HG03469 (cell line): ENCODE measurements around the gene MICALL2.

ENCODE experiments used
- ATAC-seq: cut with Tn5 transposase; IDR thresholded peaks from one replicate; pipeline ENCODE4 v1.9.1; 2021; ENCODE audit warnings: mild to moderate bottlenecking, moderate library complexity, moderate number of reproducible peaks; ENCODE audit not compliant: unreplicated experiment

The MICALL2 gene

DNA sequence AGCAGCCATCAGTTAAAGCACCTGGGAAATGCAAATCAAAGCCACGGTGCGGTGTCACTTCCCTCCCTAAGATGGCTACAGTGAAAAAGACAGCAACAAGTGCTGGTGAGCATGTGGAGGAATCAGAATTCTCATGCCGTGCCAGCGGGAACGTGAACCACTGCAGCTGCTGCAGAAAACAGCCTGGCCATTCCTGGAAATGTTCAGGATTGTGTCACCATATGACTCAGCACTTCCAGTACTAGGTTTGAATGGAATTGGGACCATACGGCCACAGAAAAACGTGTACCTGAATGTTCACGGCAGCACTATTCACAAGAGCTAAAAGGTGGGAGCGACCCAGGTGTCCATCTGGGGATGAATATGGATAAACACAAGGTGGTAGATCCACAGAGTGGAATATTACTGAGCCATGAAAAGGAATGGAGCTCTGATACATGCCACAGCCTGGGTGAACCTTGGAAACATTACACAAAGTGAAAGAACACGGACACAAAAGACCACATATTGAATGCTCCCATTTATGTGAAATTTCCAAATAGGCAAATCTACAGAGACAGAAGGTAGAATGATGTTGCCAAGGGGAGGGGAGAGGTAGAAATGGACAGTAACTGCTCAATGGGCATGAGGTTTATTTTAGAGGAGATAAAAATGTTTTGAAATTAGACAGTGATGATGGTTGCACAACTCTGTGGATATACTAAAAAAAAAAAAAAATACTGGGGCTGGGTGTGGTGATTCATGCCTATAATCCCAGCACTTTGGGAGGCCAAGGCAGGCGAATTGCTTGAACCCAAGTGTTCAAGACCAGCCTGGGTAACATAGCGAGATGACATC is 61.6 kb downstream of the MICALL2 start:
- ATAC-seq, result no peak

DNA sequence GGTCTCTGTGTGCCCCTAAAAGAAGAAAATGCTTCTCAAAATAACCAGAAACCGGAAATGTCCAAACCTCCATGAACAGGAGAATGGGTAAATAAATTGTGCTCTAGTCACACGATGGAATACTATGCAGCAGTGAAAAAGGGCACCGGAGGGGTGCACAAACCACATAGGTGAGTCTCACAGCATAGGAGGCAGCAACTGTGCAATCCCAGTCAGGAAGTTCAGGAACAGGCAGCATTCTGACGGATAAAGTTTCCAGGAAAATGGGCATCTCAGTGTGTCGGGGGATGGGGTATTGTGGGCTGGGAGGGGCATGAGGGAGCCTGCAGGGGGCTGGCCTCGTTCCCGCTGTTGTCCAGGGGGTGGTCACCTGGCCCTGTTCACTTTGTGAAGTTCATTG is 63.1 kb downstream of the MICALL2 start:
- no peak for ATAC-seq

DNA sequence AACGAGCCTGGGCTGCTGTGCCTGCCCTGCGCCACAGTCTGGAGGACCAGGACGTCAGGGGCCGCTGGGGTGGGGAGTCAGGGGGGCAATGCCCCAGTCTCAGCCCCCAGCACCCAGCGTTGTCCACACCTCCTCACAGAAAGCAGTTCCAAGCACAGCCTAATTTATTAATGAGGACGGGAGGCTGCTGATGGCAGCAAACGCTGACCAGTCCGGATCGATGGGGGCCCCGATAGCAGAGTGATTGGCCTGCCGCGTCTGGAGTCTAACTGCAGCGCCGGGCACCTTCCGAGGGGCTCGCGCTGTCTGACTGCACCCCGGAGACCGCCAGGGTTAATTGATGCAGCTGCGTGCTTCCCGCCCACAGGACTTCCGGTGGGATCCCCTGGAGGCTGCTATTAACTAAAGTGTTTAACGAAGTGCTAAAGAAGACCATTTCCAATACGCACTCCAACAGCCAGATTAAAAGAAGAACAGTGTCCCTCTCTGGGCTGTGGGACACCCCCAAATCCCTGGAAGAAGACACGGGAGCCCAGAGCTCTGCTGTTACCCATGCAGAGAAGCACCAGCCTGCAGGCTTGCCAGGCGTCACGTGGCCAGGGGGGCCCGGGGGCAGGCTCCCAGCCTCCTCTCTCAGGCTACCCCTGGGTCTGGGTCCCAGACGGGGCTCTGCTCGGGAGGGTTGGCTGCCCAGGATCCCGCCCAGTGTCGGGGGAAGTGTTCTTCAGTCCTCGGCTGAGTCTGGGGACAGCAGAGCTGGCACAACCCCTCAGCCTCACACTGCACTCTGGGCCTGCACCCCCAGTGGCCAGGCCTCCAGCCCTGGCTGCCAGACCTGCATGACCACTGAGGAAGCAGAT is 63.8 kb downstream of the MICALL2 start:
- ATAC-seq, result no peak

DNA sequence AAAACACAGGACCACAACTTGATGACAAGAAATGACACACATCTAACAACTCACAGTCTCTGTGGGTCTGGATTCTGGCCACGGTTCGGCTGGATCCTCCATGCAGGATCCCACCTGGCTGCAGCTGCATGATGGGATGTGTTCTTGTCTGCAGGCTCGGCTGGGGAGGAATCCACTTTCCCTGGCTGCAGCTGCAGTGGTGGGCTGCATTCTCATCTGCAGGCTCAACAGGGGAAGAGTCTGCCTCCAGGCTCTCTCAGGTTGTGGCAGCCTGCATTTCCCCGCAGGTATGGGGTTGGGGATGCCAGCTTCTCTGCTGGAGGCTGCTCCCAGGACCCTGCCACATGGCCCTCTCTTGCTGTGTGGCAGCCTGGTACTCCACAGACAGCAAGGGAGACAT is 64.9 kb downstream of the MICALL2 start:
- ATAC-seq, result no peak

- no peak for ATAC-seq
These were observed 65.8 kb downstream of the MICALL2 start for GRCh38 chr7:1393421-1393820.

DNA sequence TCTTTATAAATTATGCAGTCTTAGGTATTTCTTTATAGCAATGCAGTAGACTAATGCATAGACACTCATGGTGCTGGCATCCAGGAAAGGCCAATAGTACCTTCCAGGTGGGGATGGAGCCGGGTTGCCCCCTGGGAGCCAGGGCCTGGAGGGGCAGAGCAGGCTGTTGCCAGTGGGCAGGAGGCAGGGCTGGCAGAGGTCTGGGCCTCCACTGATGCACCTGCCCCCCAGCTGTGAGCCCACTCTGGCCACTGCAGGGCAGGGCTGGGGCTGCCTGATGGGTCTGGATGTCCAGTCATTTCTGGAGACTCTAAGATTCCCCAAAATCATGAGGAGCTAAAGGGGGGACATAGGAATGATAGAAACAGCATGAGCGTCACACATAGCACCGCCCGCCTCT is 66.7 kb downstream of the MICALL2 start:
- no peak for ATAC-seq

DNA sequence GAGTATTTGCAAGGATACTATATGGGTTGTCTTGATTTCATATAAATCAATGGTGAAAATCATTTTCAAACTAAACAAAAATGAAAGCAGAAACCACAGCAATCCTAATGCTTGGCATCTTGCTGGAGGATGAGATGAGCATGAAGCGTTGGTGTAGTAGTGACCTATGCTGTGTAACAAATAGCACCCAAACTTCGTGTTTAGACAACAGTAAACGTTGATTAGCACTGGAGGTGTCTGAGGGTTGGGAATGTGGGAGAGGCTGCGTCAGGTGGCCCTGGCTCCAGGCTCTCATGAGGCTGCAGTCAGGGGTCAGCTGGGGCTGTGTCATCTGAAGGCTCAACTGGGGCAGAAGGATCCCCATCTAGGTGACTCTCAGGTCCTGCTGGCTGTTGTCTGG is 67.8 kb downstream of the MICALL2 start:
- no peak for ATAC-seq

DNA sequence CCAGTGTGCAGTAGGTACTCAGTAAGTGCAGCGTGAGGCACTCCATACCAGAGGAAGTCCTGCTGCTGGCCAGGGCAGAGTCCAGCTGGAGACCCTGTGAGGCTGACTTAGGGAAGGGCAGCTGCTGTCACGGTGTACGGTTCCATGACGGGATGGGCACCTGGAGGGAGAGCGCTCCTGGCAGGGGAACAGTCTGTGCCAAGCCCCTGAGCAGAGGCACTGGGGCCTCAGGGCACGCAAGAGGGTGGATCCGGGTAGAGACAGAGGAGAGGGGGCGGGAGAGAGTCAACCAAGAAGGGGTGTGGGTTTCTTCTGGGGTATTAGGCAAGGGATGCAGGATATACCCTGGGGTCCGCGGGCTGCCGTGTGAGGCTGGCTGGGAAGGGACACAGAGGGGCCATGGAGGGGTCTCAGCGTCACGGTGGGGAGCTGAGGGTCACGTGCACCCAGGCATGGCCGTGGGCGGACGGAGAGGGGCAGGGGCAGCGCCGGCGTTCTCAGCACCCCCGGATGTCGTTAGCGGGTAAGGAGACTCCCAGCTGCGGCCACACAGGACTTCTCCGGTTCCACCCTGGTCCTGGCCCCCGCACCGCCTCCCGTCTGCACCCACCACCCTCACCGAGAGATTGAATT is 70.5 kb downstream of the MICALL2 start:
- no peak for ATAC-seq

GRCh38 chr7:1388021-1388702 is 71.1 kb downstream of the MICALL2 start:
- ATAC-seq, result no peak

GRCh38 chr7:1387261-1387660 is 72.0 kb downstream of the MICALL2 start:
- no peak for ATAC-seq

DNA sequence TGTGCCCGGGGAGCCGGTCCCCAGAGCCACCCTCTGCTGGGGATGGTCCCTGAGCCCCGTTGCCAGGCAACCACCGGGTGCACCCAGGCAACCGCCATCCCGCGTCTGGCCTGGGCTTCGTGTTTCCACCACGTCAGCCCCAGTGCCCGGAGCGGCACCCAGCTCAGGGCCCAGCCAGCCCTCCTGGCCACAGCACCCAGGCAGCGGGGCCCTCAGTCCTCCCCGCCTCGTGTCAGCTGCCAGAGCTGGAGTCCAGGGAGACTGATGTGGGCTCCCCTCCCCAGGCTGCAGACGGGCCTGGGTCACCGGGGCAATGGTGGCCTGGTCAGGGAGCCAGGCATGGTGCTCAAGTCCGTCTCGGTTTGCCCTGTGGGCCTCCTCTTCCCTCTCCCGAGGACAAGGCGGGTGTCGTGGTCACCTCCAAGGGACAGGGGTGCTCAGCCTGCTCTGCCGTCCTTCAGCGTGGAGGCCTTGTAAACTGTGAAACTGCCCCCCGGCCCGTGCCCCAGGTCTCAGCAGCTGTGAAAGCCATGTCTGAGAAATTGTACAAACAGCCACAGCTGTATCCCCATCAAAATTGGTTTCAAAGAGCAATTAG is 72.5 kb downstream of the MICALL2 start:
- no peak for ATAC-seq

DNA sequence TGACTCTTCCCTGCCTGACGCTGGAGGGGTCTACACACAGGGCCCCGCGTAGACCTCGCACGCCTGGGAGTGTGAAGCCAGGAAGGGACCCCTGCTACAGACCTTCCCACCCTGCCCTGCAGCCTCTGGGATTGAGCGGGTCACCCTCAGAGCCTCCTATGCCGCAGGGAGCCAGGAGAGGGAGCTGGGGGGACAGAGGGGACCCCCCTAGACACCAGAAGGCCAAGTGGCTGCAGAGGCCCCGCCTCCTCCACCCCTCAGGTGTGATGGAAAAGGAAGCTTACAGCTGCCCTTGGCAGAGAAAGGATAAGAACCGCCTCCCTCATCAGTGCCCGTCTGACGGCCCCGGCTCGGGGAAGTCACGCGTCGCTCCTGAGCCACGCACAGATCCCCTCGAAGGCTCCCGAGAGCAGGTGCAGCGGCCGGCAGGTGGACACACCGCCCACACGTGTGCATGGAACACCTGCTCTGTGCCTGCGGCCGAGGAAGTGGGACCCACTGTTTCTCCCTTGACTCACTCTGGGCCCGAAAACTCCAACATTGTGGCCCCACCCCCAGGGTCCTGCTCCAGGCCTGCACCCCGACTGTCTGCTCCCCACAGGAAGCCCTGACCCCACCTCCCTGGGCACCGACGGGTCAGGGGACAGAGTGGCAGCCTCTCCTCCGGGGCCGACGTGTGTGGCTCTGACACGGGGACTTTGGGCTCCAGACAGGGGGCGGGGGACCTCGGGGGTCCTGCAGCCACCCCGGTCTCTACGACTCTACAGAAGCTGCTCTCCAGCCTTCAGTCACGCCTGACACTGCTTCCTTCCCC is 73.3 kb downstream of the MICALL2 start:
- no peak for ATAC-seq

- ATAC-seq, result no peak
These were observed 74.0 kb downstream of the MICALL2 start for GRCh38 chr7:1385086-1385808.
